Vagina (tissue), 2 donors: Measurements from ENCODE around the gene WWOX.

Source experiments
- CTCF ChIP-seq, 3 experiments: fragments of 450-650 bp in 2 of 3; fragments of 200-600 bp in 1 of 3; sonication (generic) in 1 of 3; IDR thresholded peaks; one replicate each; pipeline ENCODE4 v1.5.1; 2017 to 2019; ENCODE audit warnings: antibody characterized with exemption in 3 of 3, mild to moderate bottlenecking in 2 of 3, moderate library complexity in 2 of 3
- POLR2AphosphoS5 ChIP-seq, 2 donors: sonication (generic); formaldehyde crosslinking; IDR thresholded peaks; one replicate each; pipeline ENCODE4 v1.9.0; 2017; ENCODE audit warnings: antibody characterized with exemption in 2 of 2, mild to moderate bottlenecking in 2 of 2, low read depth in 1 of 2; ENCODE audit not compliant: insufficient read depth in 1 of 2

GRCh38 chr16:79090966-79091365 is 991.5 kb downstream of the WWOX start:
- TF ChIP-seq CTCF (IDR thresholded peaks at IDR 0.05) (no peak), POLR2AphosphoS5 (IDR thresholded peaks at IDR 0.05; ENCODE audit: insufficient read depth in 1 of 2, low read depth in 1 of 2) (no peak)
